ENCODE measurements around the gene CCDC34. TPM values are rescaled to one million over a fixed set of nuclear protein-coding genes. Genes with fewer than 3 reads are reported as not detected.
"Not testable (repeated sequence)": the region's sequence is repeated elsewhere in the genome, so short reads cannot be mapped to it uniquely, and the experiment has no call there.

CCDC34 gene
- total RNA-seq, 1 donor from 2014 or later, result 5.6 TPM

DNA sequence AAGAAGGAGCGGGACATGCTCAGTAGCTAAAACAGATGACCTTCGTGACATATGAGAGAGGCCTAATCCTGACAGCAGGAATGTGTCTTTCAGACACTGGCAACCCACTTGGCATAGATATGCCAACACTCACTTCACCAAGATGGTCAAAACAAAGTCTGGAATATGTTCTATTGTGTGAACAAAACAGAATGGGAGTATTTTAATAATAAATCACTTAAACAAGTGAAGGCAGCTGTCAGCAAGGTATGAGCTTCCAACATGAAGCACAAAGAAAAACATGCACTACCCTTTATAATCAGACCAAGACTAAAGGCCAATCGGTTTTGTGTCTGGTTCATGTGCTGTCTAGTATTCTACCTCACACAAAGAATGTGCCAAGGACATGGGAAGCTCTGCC is 23.1 kb downstream of the CCDC34 start:
- H3K27ac Mint-ChIP-seq (ENCODE audit: unreplicated experiment), result no peak overlapping the region

DNA sequence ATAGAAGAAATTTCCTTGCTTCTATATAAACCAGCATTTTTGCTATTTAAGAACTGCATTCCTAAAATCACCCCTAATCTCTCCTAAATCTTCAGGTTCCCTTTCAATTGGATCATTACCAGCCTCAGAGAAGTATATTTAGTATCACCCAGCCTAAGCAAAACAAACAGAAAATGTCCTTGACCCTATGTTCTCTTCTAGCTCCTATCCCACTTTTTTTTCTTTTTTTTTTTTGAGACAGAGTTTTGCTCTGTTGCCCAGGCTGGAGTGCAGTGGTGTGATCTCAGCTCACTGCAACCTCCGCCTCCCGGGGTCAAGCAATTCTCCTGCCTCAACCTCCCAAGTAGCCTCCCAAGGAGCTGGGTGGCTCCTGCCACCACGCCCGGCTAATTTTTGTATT is 28.3 kb downstream of the CCDC34 start:
- not testable (repeated sequence) for H3K36me3 Mint-ChIP-seq (ENCODE audit: low read depth, unreplicated experiment); H3K9me3 Mint-ChIP-seq (ENCODE audit: unreplicated experiment); H3K4me3 Mint-ChIP-seq (ENCODE audit: unreplicated experiment); H3K27ac Mint-ChIP-seq (ENCODE audit: unreplicated experiment); DNase-seq (ENCODE audit: low spot score); H3K4me1 Mint-ChIP-seq (ENCODE audit: unreplicated experiment); H3K27me3 Mint-ChIP-seq (ENCODE audit: unreplicated experiment)

More for the DNA sequence above, 23.1 kb downstream of the CCDC34 start:
- no peaks in the 10 kb centered on the region for H3K27me3 Mint-ChIP-seq (ENCODE audit: unreplicated experiment)
- H3K9me3 Mint-ChIP-seq (ENCODE audit: unreplicated experiment), result no peaks in the 10 kb centered on the region
- no peaks in the 10 kb centered on the region for H3K36me3 Mint-ChIP-seq (ENCODE audit: low read depth, unreplicated experiment)
- H3K4me3 Mint-ChIP-seq (ENCODE audit: unreplicated experiment), result no peak overlapping the region
- DNase-seq (ENCODE audit: low spot score), result no peak
- TF ChIP-seq, protein P1, sequence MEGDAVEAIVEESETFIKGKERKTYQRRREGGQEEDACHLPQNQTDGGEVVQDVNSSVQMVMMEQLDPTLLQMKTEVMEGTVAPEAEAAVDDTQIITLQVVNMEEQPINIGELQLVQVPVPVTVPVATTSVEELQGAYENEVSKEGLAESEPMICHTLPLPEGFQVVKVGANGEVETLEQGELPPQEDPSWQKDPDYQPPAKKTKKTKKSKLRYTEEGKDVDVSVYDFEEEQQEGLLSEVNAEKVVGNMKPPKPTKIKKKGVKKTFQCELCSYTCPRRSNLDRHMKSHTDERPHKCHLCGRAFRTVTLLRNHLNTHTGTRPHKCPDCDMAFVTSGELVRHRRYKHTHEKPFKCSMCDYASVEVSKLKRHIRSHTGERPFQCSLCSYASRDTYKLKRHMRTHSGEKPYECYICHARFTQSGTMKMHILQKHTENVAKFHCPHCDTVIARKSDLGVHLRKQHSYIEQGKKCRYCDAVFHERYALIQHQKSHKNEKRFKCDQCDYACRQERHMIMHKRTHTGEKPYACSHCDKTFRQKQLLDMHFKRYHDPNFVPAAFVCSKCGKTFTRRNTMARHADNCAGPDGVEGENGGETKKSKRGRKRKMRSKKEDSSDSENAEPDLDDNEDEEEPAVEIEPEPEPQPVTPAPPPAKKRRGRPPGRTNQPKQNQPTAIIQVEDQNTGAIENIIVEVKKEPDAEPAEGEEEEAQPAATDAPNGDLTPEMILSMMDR (IDR thresholded peaks at IDR 0.05; ENCODE audit: unreplicated experiment), result no peak
- no peaks in the 10 kb centered on the region for H3K4me1 Mint-ChIP-seq (ENCODE audit: unreplicated experiment)

DNA sequence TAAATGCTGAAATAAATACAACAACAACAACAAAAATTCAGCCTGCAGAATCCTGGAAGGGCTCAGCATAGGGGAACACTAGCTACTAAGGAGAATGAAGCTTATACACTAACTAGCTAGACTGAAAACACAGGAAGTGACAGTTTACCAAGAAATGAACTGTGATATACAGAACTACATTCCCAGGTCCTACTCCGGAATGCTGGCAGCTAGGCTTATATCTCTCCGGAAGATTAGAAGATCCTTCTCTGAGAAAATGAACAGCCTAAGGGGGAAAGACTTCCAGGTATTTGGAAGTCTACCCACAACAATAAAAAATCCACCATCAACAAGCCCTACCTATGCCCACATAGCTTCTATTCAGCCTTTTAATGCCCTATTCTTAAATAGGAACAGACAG is 31.0 kb downstream of the CCDC34 start:
- no peaks in the 10 kb centered on the region for H3K27me3 Mint-ChIP-seq (ENCODE audit: unreplicated experiment)
- H3K9me3 Mint-ChIP-seq (ENCODE audit: unreplicated experiment), result no peaks in the 10 kb centered on the region
- no peak overlapping the region for H3K27ac Mint-ChIP-seq (ENCODE audit: unreplicated experiment)
- no peak for DNase-seq (ENCODE audit: low spot score)
- no peak overlapping the region for H3K4me3 Mint-ChIP-seq (ENCODE audit: unreplicated experiment)
- H3K36me3 Mint-ChIP-seq (ENCODE audit: low read depth, unreplicated experiment), result no peaks in the 10 kb centered on the region
- H3K4me1 Mint-ChIP-seq (ENCODE audit: unreplicated experiment), result peaks cover 5% of the 10 kb centered on the region
- TF ChIP-seq, protein P1 (IDR thresholded peaks at IDR 0.05; ENCODE audit: unreplicated experiment), result no peak

DNA sequence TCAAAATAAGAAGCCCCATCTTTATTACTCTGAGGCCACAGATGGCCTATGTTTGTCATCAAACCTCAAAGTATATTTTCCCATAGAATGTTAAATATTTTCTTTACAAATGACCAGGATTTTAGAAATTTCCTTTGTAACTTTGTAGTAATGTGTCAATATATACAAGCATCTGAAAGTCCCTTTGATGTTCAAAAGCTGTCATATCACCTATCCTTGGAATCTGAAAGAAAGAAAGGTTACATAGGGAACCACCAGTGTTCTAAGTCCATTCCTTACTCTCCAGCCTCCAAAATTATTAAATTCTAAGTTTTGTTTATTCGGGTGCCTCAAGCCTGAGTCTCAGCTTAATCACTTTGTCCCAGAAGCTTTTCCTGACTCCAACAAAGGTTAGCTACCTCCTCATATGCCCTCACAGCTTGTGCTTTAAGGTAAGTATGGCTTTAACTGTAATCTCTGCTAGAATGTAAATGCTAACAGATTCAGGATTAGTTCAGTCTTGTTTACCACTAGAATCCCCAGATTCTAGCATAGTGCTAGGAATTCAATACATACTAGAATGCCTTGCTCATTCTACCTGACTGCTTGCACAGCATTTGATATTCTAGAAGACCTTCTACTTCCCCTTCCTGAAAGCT is 32.3 kb downstream of the CCDC34 start:
- no peak overlapping the region for H3K4me3 Mint-ChIP-seq (ENCODE audit: unreplicated experiment)
- peaks cover 5% of the 10 kb centered on the region for H3K4me1 Mint-ChIP-seq (ENCODE audit: unreplicated experiment)
- H3K27ac Mint-ChIP-seq (ENCODE audit: unreplicated experiment), result no peak overlapping the region
- no peak for DNase-seq (ENCODE audit: low spot score)
- H3K27me3 Mint-ChIP-seq (ENCODE audit: unreplicated experiment), result no peaks in the 10 kb centered on the region
- H3K36me3 Mint-ChIP-seq (ENCODE audit: low read depth, unreplicated experiment), result no peaks in the 10 kb centered on the region
- TF ChIP-seq, protein P1 (IDR thresholded peaks at IDR 0.05; ENCODE audit: unreplicated experiment), result no peak
- H3K9me3 Mint-ChIP-seq (ENCODE audit: unreplicated experiment), result no peaks in the 10 kb centered on the region

DNA sequence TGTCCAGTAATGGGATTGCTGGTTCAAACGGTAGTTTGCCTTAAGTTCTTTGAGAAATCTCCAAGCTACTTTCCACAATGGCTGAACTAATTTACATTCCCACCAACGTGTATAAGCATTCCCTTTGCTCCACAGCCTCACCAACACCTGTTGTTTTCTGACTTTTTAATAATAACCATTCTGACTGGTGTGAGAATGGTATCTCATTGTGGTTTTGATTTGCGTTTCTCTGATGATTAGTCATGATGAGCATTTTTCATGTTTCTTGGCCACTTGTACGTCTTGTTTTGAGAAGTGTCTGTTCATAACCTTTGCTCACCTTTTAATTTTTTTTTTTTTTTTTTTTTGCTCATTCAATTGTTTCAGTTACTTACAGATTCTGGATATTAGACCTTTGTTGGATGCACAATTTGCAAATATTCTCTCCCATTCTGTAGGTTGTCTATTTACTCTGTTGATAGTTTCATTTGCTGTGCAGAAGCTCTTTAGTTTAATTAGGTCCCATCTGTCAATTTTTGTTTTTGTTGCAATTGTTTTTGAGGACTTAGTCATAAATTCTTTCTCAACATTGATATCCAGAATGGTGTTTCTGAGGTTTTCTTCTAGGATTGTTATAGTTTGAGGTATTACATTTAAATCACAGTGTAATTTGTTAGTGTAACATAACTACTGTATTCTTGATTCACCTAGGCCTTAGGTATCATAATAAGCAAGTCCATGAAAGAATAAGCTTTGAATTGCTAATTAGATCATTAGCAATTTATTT is 33.0 kb downstream of the CCDC34 start:
- TF ChIP-seq, protein P1 (IDR thresholded peaks at IDR 0.05; ENCODE audit: unreplicated experiment), result no peak
- DNase-seq (ENCODE audit: low spot score), result no peak
- Mint-ChIP-seq H3K27ac (ENCODE audit: unreplicated experiment) (no peak overlapping the region), H3K4me1 (ENCODE audit: unreplicated experiment) (peaks cover 5% of the 10 kb centered on the region), H3K9me3 (ENCODE audit: unreplicated experiment) (no peaks in the 10 kb centered on the region), H3K4me3 (ENCODE audit: unreplicated experiment) (no peak overlapping the region), H3K27me3 (ENCODE audit: unreplicated experiment) (no peaks in the 10 kb centered on the region), H3K36me3 (ENCODE audit: low read depth, unreplicated experiment) (no peaks in the 10 kb centered on the region)
